ENCODE data around the gene IGFLR1. TPM values are rescaled to one million over a fixed set of nuclear protein-coding genes. Genes with fewer than 3 reads are reported as not detected.

The IGFLR1 gene
- total RNA-seq, 1 donor from 2014 or later, result 15.3 TPM

DNA sequence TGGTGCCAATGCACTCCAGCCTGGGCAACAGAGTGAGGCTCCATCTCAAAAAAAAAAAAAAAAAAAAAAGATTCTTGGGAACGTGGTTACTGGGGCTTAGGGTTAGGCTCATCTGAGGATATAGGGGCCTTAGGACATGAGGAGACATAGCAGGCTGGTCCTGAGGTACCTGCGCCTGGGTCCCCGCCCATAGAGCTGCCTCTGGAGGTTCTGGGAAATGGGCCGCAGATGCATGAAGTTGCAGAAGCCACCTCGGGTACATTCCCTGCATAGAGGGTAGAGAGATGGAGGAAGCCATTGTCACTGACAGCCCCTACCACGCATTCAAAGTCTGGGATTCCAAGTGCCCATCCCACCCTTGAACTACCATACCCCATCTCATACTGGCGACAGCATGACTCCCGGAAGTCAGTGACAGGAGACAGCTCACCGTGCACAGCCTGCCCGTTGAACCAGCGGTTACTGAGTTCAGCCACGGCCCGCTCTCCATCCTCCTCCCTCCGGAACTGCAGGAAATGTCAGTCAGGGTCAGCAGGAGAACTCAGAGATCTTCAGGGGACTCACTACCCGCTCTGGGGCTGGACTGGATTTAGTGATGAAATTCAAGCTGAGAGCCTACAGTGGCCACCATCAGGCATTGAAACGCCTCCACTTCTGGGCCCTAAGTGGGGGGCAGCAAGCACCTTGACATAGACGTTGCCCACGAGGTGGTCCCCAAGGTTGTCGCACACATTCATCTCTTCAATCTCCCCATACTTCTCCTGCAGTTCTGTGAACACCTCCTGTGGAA is 1.6 kb upstream of the IGFLR1 start:
- DNase-seq (ENCODE audit: low read depth), result no peak
- peak overlapping the region; percentile 91 for H3K4me3 ChIP-seq (ENCODE audit: low read depth, low read length)
- TF ChIP-seq, protein P1, sequence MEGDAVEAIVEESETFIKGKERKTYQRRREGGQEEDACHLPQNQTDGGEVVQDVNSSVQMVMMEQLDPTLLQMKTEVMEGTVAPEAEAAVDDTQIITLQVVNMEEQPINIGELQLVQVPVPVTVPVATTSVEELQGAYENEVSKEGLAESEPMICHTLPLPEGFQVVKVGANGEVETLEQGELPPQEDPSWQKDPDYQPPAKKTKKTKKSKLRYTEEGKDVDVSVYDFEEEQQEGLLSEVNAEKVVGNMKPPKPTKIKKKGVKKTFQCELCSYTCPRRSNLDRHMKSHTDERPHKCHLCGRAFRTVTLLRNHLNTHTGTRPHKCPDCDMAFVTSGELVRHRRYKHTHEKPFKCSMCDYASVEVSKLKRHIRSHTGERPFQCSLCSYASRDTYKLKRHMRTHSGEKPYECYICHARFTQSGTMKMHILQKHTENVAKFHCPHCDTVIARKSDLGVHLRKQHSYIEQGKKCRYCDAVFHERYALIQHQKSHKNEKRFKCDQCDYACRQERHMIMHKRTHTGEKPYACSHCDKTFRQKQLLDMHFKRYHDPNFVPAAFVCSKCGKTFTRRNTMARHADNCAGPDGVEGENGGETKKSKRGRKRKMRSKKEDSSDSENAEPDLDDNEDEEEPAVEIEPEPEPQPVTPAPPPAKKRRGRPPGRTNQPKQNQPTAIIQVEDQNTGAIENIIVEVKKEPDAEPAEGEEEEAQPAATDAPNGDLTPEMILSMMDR (conservative IDR thresholded peaks at IDR 0.05; ENCODE audit: low read depth, low read length), result no peak

DNA sequence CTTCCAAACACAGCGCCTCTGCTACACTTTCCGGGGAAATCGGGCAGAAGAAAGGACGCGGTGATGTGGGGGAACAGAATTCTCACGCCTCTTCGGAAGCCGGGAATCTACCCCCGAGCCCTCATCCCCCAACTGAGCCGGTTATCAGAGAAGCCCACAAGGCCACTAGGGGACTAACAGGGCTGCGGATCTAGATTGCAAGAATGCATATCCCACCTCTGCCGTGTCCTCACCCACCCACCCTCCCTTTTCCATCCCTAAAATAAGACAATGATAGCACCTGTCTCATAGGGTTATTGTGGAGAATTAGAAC is 1.1 kb downstream of the IGFLR1 start:
- H3K4me3 ChIP-seq (ENCODE audit: low read depth, low read length), result peak overlapping the region; percentile 56
- TF ChIP-seq, protein P1 (conservative IDR thresholded peaks at IDR 0.05; ENCODE audit: low read depth, low read length), result peak; percentile 5
- DNase-seq (ENCODE audit: low read depth), result no peak

DNA sequence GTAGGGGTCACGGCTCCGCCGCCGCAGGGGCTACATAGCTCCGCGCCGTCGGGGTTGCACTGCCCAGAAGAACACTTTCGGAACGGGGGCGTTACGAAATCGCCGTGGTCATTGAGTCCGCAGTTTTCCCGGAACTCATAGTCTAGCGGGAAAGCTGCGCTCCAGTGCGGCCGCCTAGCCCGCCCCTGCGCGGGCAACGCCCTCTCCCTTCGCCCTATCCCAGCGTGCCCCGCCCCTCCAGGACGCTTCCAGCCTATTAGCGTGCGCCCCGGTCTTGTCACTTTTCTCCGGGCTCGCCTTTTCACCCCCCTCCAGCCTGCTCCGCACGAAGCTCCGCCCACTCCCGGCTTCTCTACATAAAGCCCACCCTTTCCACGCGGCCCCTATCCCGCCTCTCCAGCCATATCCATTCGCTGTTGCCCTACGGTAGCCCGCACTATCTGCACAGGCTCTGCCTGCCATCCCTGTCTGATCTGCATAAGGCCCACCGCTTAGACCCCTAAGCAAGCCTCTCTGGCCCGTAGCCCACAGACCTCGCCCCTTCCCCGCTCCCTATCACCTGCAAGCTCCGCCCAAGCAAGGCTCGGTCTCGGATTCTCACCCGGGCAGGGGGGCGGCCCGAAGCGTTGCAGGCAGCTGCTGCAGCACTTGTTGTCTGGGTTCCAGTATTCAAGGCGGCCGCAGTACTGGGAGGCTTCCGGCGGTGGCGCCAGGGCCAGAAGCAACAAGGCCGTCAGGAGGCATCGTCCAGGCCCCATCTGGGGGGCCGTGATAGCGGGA is 1.6 kb downstream of the IGFLR1 start:
- no peak for DNase-seq (ENCODE audit: low read depth)
- peak overlapping the region; percentile 56 for H3K4me3 ChIP-seq (ENCODE audit: low read depth, low read length)
- TF ChIP-seq, protein P1 (conservative IDR thresholded peaks at IDR 0.05; ENCODE audit: low read depth, low read length), result peak; percentile 16

DNA sequence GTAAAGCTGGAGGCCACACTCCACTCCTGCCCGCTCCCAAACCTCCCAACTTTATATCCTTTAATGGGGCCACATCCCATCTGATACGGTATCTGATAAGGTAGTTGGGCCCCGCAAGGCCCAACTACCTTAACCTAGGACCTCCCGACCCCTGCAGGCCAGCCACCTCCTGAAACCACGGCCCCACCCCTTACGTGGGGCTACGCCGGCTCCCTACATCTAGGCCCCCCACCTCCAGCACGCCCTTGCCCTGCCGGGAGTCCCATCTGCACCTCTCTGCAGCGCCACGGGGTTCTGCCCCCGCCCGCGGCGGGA is 2.2 kb downstream of the IGFLR1 start:
- TF ChIP-seq, protein P1 (conservative IDR thresholded peaks at IDR 0.05; ENCODE audit: low read depth, low read length), result no peak
- DNase-seq (ENCODE audit: low read depth), result no peak
- H3K4me3 ChIP-seq (ENCODE audit: low read depth, low read length), result peak overlapping the region; percentile 56

DNA sequence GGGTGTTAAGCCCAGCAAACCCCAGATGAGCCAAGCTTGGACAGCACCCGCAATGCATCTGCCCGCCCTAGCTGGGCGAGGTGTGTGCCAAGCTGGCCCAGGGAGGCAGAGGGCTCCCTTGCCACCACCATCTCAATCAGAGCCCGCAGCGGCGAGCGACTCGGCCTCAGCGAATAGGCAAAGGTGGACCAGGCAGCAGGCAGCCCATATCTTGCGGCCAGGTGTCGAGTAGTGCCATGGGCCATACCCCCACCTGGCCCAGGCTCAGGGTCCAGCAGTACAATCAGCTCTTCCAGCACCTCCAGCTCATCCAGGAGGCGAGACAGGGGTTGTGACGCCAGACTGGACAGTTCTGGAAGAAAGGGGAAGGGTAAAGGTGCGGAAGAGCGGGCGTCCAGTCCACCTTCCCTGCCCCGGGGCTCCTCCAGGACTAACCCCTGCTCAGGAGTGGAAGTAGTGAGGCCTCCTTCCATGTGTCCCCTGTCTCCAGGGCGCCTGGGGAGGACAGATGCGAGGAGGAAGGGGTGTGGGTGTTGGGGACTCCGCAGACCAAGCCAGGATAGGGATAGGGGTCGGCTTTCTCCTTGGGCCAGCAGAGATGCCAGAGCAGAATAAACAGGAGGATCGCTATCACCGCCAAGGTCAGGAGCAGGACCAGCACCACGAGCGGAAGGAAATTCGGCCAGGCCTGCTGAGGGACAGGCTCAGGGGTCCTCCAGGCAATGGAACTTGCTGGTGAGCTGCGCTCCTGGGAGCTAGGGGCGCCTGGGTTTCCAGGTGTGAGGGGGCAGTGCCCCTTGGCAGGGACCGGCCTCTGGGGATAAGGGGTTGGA is 2.8 kb downstream of the IGFLR1 start:
- TF ChIP-seq, protein P1 (conservative IDR thresholded peaks at IDR 0.05; ENCODE audit: low read depth, low read length), result no peak
- DNase-seq (ENCODE audit: low read depth), result no peak
- H3K4me3 ChIP-seq (ENCODE audit: low read depth, low read length), result peak overlapping the region; percentile 56

DNA sequence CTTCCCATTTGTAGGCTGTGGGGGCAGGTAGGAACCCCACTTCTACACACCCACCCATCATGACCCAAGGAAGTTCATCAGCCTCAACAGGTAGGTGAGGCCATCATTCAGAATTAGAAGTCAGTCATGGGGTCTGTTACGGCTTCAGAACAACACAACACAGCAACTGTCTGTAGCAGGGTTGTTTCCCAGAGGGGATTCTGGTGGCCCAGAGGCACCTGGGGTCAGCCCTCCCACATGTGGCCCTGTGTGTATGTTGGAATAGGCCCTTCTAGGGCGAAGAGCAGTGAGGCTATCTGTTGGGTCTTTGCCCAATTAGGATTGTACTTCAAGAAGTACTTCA is 3.4 kb downstream of the IGFLR1 start:
- DNase-seq (ENCODE audit: low read depth), result no peak
- H3K4me3 ChIP-seq (ENCODE audit: low read depth, low read length), result no peak overlapping the region
- TF ChIP-seq, protein P1 (conservative IDR thresholded peaks at IDR 0.05; ENCODE audit: low read depth, low read length), result no peak

Data from epithelial cell of proximal tubule (primary cell).